GM23338 (cell line): Measurements from ENCODE around the gene LPP.

Experiments used
- CREB1 ChIP-seq: fragments of 250-450 bp; sonication (Bioruptor Pico); IDR thresholded peaks from 2 replicates; pipeline ENCODE4 v1.5.0; 2020; ENCODE audit warnings: low read depth, mild to moderate bottlenecking, moderate library complexity
- EZH2 ChIP-seq: fragments of 200-600 bp; sonication (generic); IDR thresholded peaks from one replicate; pipeline ENCODE4 v1.8.0; 2017; ENCODE audit warnings: antibody characterized with exemption, mild to moderate bottlenecking, low read depth; ENCODE audit not compliant: unreplicated experiment
- EZH2phosphoT487 ChIP-seq: fragments of 200-600 bp; sonication (generic); IDR thresholded peaks from one replicate; pipeline ENCODE4 v1.8.1; 2018; ENCODE audit warnings: antibody characterized with exemption; ENCODE audit not compliant: unreplicated experiment
- JUNB ChIP-seq: IDR thresholded peaks from one replicate; pipeline ENCODE4 v1.6.1; 2016; ENCODE audit warnings: antibody characterized with exemption; ENCODE audit not compliant: unreplicated experiment
- POLR2AphosphoS5 ChIP-seq: IDR thresholded peaks from 2 replicates; pipeline ENCODE4 v1.6.1; 2016; ENCODE audit warnings: antibody characterized with exemption, low read depth
- STAT1 ChIP-seq: IDR thresholded peaks from one replicate; pipeline ENCODE4 v1.6.1; 2016; ENCODE audit warnings: antibody characterized with exemption; ENCODE audit not compliant: unreplicated experiment
- ZNF331 ChIP-seq: fragments of 250-450 bp; sonication (Bioruptor Pico); IDR thresholded peaks from 2 replicates; pipeline ENCODE4 v1.5.0; 2020; ENCODE audit warnings: low read depth, mild to moderate bottlenecking, moderate library complexity
- TF ChIP-seq, protein P1 (sequence below), 2 experiments: fragments of 200-600 bp in 1 of 2; sonication (generic) in 1 of 2; conservative IDR thresholded peaks; 2 replicates each; pipeline versions ENCODE4 v1.5.1 to v1.6.1; 2016 to 2017; ENCODE audit warnings: antibody characterized with exemption in 2 of 2, low read depth in 2 of 2, mild to moderate bottlenecking in 2 of 2, moderate library complexity in 1 of 2
- TF ChIP-seq, protein P2 (sequence below): IDR thresholded peaks from 2 replicates; pipeline ENCODE4 v1.6.1; 2016; ENCODE audit warnings: antibody characterized with exemption
- TF ChIP-seq, protein P3 (sequence below): IDR thresholded peaks from one replicate; pipeline ENCODE4 v1.6.1; 2018; ENCODE audit warnings: antibody characterized with exemption; ENCODE audit not compliant: unreplicated experiment

DNA sequence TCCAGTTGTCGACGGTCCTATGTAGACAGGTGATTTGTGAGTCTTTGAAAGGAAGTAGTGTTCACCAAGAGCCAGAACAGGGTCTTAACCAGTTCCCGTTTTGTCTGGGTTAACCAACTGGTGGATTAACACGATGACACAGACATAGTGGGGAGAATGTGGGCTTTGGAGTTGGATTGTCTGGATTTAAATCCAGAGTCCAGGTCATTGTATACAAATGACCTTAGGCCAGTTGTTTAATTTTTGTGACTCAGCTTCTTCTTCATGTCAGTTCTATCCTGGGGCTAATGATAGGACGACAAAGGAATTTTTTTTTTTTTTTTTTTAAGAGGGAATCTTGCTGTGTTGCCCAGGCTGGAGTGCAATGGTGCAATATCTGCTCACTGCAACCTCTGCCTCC, 126.7 kb downstream of the LPP start:
- TF ChIP-seq, protein P1, sequence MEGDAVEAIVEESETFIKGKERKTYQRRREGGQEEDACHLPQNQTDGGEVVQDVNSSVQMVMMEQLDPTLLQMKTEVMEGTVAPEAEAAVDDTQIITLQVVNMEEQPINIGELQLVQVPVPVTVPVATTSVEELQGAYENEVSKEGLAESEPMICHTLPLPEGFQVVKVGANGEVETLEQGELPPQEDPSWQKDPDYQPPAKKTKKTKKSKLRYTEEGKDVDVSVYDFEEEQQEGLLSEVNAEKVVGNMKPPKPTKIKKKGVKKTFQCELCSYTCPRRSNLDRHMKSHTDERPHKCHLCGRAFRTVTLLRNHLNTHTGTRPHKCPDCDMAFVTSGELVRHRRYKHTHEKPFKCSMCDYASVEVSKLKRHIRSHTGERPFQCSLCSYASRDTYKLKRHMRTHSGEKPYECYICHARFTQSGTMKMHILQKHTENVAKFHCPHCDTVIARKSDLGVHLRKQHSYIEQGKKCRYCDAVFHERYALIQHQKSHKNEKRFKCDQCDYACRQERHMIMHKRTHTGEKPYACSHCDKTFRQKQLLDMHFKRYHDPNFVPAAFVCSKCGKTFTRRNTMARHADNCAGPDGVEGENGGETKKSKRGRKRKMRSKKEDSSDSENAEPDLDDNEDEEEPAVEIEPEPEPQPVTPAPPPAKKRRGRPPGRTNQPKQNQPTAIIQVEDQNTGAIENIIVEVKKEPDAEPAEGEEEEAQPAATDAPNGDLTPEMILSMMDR (conservative IDR thresholded peaks at IDR 0.05; ENCODE audit: low read depth in 2 of 2): no peak
- TF ChIP-seq POLR2AphosphoS5 (no peak), EZH2 (no peak), EZH2phosphoT487 (no peak), CREB1 (no peak), STAT1 (no peak), JUNB (no peak), ZNF331 (CRISPR knock-in tag) (no peak)
- TF ChIP-seq, protein P2, sequence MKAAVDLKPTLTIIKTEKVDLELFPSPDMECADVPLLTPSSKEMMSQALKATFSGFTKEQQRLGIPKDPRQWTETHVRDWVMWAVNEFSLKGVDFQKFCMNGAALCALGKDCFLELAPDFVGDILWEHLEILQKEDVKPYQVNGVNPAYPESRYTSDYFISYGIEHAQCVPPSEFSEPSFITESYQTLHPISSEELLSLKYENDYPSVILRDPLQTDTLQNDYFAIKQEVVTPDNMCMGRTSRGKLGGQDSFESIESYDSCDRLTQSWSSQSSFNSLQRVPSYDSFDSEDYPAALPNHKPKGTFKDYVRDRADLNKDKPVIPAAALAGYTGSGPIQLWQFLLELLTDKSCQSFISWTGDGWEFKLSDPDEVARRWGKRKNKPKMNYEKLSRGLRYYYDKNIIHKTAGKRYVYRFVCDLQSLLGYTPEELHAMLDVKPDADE: no peak
- TF ChIP-seq, protein P3, sequence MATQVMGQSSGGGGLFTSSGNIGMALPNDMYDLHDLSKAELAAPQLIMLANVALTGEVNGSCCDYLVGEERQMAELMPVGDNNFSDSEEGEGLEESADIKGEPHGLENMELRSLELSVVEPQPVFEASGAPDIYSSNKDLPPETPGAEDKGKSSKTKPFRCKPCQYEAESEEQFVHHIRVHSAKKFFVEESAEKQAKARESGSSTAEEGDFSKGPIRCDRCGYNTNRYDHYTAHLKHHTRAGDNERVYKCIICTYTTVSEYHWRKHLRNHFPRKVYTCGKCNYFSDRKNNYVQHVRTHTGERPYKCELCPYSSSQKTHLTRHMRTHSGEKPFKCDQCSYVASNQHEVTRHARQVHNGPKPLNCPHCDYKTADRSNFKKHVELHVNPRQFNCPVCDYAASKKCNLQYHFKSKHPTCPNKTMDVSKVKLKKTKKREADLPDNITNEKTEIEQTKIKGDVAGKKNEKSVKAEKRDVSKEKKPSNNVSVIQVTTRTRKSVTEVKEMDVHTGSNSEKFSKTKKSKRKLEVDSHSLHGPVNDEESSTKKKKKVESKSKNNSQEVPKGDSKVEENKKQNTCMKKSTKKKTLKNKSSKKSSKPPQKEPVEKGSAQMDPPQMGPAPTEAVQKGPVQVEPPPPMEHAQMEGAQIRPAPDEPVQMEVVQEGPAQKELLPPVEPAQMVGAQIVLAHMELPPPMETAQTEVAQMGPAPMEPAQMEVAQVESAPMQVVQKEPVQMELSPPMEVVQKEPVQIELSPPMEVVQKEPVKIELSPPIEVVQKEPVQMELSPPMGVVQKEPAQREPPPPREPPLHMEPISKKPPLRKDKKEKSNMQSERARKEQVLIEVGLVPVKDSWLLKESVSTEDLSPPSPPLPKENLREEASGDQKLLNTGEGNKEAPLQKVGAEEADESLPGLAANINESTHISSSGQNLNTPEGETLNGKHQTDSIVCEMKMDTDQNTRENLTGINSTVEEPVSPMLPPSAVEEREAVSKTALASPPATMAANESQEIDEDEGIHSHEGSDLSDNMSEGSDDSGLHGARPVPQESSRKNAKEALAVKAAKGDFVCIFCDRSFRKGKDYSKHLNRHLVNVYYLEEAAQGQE: no peak
